CD4-positive, alpha-beta T cell treated with Interleukin-2 at 100 ng/mL for 4 hours (primary cell): ENCODE data around the gene GIT1.

ENCODE experiments used
- DNase-seq: peaks from one replicate; pipeline ENCODE4 v3.0.0-alpha.2; 2020; ENCODE audit warnings: low spot score

Gene GIT1

DNA sequence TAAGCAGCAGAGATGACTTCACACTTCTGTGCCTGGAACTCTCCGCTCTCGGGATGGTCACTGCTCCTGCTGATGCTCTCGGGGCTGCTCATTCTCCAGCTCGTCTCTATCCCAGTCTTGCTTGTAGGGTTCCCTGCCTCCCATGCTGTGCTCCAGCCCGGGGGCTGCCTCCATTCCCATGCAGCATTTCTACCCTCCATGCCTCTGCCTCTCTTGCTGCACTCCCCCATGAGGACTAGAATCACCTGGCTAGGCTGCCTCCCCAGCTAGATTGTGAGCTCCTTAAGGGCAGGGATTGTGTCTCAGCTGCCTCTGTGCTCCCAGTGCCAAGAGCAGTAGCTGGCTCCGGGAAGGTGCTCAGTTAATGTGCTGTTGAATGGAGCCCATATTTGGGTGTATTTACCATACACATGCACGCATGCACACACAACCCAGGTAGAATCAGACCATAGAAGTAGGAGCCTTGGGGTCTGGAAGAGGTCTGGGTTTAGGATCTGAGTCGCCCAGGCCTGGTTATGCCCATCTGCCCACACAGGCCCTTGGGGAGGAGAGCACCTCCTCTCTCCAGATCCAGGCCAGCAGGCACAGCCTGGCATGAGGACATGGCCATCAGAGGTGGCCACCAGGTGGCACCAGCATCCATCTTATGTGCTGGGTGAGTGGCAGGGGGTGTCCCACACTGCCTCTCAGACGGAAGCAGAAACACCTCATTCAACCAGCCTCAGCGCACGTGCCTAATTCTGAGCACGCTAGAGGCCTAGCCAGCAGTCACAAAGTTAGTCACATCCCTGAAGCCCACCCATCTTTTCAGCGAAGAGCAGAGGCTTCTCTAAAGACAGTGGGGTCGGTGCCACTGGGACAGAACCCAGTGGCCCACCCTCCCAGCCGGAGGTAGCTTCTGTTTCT is 9.3 kb downstream of the GIT1 start:
- DNase-seq, result peak; percentile 92

DNA sequence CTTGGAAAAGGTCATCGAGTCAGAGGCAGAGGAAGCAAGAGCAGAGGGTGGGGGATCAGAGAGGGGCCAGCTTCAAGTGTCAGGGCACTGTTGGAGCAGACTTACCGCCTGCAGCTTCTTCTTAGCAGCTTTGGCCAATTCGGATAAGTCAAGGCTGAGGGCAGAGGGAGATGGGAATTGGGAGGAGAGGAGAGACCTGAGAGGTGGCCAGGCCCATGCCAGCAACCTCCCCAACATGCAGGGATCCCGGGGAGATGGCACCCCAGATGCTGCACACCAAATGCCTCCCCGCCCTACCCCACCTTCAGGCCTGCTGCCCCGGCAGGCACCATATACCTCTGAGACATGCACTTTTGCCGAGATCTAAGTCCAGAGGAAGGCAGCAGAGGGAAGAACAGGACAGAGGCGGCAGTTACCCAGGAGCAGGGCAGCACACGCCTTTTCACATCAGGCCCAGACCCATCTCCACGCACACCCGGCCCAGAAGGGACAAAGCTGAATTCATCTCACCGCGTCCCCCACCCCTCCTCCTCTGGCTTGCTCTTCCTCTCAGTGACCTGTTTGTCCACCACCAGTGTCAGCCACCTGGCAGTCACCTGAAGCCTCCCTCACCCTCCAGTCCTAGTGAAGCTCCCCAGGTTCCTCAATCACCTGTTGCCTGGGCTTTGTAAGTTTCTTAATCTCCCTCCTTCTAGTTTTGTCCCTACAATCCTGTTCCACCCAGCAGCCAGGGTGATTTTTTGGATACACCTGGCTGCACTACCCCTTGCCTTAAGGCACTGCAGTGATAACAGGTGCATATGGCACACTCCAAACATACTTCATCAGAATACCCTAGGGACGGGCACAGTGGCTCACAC is 10.6 kb downstream of the GIT1 start:
- DNase-seq, result no peak

DNA sequence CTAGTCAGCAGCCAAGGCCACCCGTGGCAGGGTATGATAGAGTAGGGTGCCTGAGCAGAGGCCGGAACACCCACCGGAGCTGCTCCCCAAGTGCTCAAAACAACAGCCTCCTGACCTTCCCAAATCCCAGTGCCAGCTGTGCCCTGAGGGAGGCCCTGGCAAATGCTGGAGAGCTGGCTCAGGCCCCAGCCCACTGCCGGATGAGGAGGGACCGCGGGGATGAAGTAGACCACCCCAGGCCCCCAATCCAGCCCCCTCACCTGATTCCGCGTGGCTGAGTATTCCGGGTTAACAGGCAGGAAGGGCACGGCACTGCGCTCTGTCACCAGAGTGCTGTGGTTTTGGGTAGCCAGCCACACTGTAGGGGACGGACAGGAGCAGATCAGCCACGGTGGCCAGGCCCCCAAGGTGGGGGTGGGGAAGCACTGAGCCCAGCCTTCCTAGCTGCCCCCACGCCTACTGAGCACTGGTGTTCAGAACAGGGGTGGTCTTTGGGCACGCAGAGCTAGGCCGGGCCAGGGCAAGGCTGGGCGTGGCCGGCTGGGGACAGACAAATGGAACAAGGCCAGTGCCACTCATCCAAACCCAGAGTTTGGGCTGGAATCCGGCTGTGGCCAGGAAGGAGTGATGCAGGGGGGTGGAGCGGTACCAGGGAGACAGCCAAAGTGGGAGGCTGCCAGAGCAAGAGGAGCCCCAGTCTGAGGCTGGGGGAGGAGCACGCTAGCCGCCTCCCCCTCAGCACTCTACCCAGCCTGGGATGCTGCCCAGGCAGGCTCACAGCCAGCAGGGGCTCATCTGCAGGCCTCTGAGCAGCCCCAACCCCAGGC is 11.8 kb downstream of the GIT1 start:
- DNase-seq, result no peak

DNA sequence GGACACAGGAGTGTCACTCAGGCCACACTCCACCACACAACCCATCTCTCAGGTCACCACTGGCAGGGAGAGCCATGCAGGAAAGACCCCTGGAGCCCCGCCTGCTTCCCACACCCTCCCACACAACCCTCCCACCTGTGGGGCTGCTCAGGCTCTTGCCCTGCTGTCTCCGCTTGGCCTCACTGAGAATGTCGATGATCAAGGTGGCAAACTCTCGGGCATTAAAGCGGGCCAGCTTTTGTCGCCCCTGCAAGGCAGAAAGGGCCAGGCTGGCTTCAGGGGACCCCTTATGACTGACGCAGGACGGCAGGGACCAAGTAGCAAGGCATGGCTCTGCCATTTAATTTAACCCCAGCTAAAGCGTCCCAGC is 12.5 kb downstream of the GIT1 start:
- DNase-seq, result no peak

DNA sequence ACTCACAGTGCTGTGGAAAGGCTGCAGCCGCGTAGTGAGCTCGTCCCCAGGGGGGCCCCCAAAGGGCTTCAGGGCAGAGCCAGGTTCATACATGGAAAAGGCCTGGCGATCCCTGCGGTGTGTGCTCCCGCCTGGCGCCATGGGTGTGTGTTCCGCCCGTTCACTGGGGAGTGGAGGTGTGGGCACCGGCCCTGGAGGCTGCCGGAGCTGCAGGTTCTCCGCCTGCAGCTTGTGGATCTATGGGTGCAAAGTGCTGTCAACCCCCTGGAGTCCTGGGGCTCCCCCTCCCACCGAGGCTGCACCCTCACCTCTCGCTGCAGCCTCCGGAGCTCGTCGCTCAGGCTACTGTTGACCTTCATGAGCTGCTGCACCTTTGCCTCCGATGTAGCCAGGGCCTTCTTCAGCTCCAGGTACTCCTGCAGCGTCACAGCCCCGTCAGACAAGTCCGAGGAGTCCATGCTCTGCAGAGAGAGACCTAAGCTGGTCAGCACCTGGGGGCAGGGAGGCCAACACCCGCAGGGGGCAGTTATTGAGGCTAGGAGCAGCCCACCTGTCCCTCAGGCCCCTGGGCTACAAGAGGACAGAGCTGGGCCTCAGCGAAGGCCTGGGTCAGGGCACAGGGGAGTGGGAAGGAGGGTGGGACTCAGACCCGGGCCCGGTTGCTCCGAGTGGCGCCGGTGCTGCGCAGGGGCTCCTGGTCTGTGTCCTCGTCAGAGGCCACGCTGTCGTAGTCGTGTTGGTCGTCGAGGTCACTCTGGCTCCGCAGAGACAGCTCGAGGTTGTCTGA is 13.0 kb downstream of the GIT1 start:
- no peak for DNase-seq

DNA sequence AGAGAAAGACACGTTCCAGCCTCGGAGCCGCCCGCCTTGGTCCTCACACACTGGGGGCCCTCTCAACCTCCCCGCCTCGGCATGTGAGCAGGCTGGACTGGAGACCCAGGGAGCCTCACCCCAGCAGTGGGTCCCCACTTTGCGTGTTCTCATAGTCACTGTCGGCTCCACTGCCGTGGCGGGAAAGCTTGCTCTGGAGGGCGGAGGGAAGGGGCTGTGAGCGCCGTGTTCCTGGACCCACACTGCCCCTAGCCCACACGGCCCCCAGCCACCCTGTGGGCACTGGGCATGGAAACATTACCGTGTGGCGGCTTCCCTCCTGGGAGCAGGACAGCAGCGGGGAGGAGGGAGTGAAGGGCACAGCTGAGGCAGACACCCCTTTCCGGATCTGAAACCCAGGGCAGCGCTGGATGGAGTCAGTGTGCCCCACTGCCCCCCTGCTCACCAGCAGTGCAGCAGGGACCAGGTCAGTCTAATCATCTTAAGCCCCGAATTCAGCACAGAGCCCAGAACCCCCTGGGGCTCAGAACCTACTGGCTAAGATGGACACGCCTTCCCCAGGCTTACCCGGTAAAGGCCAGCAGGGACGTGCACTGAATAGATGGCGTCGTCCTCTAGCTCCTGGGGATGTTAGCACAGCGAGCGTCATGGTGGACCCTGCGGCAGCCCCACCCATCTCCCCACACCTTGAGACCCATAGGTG is 13.8 kb downstream of the GIT1 start:
- DNase-seq, result no peak

DNA sequence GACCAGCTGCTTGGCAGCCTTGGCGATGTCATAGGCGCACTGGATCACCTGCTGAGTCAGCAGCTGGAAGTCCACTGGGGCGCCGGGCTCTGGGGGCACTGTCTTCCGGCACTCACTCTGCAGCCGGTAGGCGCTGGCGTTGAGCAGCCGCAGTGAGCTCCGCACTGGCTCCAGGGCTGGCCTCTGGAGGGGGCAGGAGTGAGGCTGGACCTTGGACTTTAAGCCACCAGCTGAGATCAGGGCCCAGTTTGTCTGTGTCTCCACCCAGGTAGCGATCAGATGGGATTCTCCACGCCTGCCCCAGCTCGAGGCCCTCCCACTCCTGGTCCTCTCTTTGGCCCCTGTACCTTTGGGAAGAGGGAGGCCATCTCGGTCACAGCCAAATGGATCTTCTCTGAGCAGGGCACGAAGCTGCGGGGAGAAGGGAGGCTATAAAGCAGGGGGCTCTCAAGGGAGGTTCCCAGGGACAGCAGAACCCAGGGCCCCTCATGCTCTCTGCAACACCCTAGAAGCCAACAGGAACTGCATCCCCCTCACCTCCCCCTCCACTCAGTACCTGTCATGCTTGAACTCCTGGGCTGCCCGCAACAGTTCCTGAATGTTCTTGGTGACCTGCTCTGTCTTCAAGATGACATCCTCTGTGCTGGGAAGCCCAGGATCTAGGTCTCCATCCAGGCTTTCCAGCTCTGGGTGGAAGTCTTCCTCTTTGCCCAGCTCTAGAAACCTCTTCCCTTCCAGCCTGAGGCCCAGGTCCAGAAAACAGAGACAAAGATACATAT is 14.5 kb downstream of the GIT1 start:
- no peak for DNase-seq

DNA sequence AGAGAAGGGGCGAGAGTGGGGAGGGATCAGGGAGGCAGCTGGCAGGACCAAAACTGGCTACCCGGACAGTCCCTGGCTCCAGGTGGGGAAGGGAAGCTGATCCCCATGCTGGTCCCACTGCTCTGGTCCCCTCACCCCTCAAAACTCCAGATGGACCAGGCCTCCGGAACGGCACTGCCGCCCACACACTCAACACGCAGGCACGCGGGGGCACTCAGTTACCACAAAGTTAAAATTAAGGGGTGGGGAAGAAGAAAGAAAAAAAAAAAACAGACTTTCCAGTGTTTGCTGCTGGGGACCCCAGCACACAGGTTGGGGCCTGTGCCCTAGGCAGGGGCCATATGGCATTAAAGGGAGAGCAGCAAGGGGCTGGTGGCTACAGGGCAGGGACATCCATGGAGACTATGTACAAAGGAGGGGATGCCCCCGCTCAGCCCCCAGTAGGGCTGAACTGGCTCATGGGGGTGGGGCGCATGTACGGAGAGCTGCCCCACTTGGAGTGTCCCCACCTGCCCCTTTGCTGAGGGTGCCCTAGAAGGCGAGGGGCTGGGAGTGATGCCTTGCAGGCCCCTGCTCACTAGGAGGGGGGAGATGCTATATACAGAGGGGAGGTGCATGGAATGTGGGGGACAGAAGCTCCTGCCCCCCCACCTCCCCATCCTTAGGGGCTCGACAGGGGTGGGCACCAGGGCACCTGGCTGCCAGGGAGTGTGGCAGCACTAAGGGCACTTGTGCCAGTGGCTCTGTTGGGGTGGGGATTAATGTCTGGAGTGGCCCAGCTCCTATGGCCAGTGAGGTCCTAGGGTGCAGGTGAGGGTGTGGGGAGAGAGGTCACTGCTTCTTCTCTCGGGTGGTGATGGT is 15.3 kb downstream of the GIT1 start:
- no peak for DNase-seq

DNA sequence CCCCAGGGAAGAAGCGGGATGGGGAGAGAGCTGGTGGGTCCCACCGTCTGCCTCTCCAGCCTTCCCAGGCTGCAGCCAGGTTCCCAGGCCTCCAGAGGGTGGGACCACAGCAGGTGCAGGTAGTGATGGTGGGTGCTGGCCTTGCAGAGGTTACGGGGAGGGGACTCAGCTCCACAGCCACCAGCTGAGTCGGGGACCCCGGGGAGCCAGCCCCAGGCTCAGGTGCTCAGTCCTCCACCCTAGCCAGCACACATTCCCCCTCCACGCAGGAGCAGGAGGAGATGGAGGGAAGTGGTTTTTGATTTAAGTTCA is 15.9 kb downstream of the GIT1 start:
- no peak for DNase-seq

DNA sequence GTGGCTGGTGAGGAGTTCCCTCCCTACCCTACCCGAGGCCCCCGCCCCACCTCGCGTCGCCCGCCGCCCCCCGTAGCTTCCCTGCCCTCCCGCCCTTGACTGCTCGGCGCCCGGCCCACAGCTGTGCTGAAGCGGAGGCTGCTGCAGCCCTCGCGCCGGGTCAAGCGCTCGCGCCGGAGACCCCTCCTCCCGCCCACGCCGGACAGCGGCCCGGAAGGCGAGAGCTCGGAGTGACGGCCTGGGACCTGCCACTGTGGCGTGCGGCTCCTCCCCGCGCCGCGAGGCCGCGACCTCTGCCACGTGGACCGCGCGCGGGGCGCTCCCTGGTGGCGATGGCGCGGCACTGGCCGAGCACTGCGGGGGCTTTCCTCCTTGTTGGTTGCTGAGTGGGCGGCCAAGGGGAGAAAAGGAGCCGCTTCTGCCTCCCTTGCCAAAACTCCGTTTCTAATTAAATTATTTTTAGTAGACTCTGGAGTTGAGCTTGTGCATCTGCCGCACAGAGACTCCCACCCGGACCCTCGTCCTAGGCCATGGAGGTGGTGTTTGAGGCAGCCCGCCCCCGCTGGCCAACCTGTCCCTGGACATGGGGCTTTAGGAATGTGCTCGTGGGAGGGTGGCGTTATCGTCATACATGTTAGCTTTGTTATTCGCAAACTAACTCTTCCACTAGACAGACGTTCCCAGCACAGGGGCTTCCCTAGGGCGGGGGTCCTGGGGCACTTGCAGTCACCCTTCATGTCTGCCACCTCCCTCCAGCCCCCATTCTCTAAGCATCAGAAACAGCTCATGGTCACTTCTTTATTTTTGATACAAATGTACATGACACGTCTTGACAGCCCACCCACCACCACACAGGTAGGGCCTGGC is 16.5 kb downstream of the GIT1 start:
- DNase-seq, result peak; percentile 40

DNA sequence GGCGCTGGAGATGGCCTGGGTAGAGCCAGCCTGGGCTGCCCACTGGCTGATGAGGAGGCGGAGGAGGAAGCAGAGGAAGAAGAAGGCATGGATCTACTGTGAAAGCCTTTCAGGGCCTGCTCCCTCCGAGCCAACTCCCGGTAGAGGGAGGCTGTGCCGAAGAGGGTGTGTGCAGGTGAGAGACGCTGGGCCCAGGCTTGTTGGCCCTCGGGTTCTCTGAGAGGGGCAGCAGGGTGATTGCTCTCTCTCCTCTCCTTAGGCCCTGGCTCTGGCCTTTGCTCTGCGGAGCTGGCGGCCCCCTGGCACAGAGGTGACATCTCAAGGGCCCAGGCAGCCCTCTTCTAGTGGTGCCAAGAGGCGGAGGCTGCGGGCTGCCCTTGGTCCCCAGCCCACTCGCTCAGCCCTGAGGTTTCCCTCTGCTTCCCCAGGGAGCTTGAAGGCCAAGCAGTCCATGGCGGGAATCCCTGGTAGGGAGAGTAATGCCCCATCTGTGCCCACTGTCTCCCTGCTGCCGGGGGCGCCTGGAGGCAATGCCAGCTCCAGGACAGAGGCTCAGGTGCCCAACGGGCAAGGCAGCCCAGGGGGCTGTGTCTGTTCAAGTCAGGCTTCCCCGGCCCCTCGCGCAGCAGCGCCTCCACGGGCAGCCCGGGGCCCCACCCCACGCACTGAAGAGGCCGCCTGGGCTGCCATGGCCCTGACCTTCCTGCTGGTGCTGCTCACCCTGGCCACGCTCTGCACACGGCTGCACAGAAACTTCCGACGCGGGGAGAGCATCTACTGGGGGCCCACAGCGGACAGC is 17.4 kb downstream of the GIT1 start:
- DNase-seq, result no peak

DNA sequence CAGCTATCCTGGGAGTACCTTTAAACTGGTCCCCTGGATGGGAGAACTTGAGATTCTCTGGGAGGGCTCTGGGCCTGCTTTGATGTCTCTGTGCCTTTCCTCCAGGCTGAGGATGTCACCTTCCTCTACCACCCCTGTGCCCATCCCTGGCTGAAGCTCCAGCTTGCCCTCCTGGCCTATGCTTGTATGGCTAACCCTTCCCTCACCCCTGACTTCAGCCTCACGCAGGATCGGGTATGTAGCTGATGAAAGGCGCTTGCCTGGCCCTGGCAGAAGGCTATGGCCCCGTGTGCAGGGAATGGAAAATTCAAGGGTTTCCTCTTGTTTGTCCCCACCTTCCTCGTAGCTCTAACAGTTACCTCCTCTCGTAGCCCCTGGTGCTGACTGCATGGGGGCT is 18.0 kb downstream of the GIT1 start:
- no peak for DNase-seq

DNA sequence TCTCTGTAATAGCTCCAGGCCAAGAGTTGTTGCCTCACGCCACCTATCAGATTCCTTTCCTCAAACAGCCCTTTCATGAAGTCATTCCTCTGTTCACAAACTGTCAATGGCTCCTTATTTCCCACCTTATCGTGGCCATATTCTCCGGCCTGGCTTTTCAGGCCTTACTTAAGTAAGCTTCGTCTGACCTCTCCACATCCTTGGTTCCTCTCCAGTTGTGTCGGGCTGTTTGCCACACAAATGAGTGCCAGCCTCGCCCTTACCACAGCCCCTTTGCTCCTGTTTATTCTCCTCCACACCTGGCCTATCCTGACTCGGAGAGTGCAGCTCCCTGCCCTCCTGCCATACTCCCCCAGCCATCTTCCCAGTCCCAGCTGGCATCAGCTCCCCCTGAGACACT is 18.9 kb downstream of the GIT1 start:
- DNase-seq, result no peak

DNA sequence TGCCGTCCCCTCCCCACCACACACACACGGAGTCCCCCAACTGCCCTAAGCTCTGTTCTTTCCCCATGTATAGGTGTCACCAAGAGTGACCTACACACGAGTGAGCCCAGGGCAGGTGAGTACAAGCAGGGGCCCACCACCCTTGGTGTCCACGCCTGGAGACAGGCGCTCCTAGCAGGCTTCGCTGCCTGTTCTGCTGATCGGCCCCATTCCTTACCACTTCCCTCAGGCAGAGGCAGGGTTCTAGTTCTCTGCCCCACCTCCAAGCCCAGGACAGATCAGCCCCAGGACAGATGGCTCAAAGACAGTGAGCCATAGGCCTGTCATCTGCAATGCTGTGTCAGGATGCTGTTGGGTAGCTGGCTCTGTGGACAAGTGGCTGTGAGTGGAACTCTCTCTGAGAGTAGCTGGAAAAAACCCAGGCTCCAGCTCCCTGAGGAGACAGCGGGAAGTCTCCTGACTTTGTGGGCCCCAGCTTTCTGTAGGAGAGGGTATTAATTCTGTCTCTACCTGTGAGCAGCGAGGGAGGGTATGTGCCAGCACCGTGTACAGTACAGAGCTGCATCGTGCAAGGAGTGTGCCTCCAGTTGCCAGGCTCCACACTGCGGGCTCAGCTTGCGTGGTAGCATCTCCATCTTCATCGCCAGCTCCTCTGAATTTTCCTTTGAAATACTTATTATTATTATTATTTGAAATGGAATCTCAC is 20.1 kb downstream of the GIT1 start:
- DNase-seq, result no peak

DNA sequence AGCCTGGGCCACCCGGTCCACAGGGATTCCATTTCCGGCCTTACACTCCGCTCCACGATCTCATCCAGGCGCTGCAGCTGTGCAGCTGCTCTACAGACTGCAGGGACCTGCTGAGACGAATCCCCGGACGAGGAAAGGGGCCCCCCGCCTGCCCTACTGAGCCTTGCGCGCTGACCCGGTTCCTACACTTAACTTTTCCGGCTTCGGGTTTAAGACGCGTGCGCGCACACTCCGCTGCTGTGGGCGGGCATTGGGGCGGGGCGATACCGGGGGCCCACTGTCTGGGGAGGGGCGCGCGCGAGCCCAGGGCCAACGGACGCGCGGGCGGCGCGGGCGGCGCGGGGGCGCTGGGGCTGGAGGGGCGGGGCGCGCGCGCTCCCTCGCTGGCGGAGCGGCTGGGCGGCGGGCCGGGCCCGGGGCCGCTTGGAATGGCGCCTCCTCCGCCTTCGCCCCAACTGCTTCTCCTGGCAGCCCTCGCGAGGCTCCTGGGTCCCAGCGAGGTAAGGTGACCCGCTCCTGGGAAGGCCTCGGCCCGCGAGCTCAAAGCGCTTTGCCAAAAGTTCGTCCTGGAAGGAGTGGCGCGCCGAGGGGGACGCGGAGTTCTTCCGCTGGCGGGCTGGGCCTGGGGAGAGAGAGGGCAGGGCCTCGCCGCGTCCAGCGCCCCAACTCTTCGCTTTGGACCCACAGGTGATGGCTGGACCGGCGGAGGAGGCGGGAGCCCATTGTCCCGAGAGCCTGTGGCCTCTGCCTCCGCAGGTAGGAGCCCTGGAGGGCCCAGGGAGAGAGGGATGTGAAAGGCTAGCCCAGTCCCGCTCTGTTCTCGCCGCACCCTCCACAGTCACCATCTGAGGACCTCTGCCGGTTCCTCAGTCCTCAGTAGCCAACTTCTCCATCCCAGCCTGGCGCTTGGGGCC is 20.9 kb downstream of the GIT1 start, which contains the start of gene TP53I13:
TP53I13 (plus strand) TSS at position 371 of the 914 bp plus-strand sequence; CDS start at position 429, 58 bp downstream.
- DNase-seq, result peak; percentile 93
